Mammary epithelial cell (primary cell): ENCODE measurements around the gene MED12L.

Experiments used
- EZH2 ChIP-seq: IDR thresholded peaks from 2 replicates; pipeline ENCODE4 v1.6.1; 2012; ENCODE audit warnings: low read length, inconsistent platforms, borderline replicate concordance
- TF ChIP-seq, protein P1 (sequence below), 2 donors: IDR thresholded peaks in 1 of 2; conservative IDR thresholded peaks in 1 of 2; 2 replicates each; pipeline ENCODE4 v1.5.1; 2011 to 2012; ENCODE audit warnings: inconsistent platforms in 2 of 2, low read length in 2 of 2, mild to moderate bottlenecking in 2 of 2, control low read depth in 1 of 2, low read depth in 1 of 2; ENCODE audit not compliant: insufficient read depth in 1 of 2; ENCODE audit errors: extremely low read depth in 1 of 2

DNA sequence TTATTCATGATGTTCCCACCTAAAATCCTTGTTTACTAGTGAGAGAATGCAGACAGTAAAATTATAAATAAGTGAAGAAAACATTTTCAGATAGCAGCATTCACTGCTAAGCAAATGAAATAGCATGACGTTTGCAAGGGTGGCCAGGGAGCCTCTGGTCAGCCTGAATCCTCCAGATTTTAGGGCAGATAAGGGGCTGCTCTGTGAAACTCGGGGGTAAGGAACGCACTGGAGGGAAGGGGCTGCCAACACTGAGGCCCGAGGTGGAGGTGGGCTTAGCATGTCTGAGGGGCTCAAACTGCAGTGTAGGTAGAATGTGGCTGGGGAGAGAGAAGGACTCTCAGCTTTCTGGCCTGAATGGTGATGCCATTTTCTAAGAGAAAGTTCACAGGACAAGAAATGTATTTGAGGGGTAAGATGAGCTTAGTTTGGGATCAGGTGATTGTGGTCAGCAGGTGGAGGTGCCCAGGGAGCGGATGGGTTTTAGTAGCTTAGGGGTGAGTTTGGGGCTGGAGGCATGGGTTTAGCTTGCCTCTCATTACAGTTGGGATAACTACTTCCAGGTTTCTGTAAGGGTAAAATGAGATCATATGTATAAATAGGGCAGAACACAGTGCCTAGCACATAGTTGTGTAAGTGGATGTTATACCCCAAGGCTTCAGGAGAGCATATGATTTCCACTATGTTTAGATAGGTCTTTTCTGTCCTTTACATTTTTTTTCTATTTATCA is 97.0 kb downstream of the MED12L start:
- TF ChIP-seq, protein P1, sequence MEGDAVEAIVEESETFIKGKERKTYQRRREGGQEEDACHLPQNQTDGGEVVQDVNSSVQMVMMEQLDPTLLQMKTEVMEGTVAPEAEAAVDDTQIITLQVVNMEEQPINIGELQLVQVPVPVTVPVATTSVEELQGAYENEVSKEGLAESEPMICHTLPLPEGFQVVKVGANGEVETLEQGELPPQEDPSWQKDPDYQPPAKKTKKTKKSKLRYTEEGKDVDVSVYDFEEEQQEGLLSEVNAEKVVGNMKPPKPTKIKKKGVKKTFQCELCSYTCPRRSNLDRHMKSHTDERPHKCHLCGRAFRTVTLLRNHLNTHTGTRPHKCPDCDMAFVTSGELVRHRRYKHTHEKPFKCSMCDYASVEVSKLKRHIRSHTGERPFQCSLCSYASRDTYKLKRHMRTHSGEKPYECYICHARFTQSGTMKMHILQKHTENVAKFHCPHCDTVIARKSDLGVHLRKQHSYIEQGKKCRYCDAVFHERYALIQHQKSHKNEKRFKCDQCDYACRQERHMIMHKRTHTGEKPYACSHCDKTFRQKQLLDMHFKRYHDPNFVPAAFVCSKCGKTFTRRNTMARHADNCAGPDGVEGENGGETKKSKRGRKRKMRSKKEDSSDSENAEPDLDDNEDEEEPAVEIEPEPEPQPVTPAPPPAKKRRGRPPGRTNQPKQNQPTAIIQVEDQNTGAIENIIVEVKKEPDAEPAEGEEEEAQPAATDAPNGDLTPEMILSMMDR (conservative IDR thresholded peaks at IDR 0.05 in 1 of 2, IDR thresholded peaks at IDR 0.05 in 1 of 2; ENCODE audit: extremely low read depth in 1 of 2, insufficient read depth in 1 of 2, low read depth in 1 of 2, low read length in 2 of 2) = no peak
- no peak for TF ChIP-seq EZH2
